Endothelial cell of umbilical vein (primary cell): ENCODE results near the gene MYO1G. TPM values are rescaled to one million over a fixed set of nuclear protein-coding genes. Genes with fewer than 3 reads are reported as not detected.
A peak's percentile ranks its signal among the peaks of the same experiment; 100 is the strongest.

ENCODE experiments used
- Bru-seq: library from RNA; stranded (reverse); fragments of 400-500 nt; gene quantifications from one replicate; lab custom pipeline; 2021; lab: Mats Ljungman, UMichigan
- BruChase-seq, 2 experiments: library from RNA; stranded (reverse); fragments of 400-500 nt; gene quantifications; one replicate each; lab custom pipeline; 2021; lab: Mats Ljungman, UMichigan
- BruUV-seq: library from RNA; stranded (reverse); fragments of 400-500 nt; replicated peaks from 2 replicates; lab custom pipeline; 2021; lab: Mats Ljungman, UMichigan
- CTCF ChIA-PET: fragments of 300-600, 350-600 bp; sonication (Branson Sonifier 250); formaldehyde crosslinking; loops from one replicate; lab custom pipeline; 2021; ENCODE audit warnings: antibody characterized with exemption, inconsistent platforms; lab: Charles Lee
- POLR2A ChIA-PET: fragments of 300-600, 350-600 bp; sonication (Branson Sonifier 250); formaldehyde crosslinking; loops from one replicate; lab custom pipeline; 2021; ENCODE audit warnings: antibody characterized with exemption, inconsistent platforms; lab: Charles Lee
- DNase-seq: peaks from one replicate; pipeline ENCODE4 v3.0.0-alpha.2; 2011; ENCODE audit warnings: low read depth, low spot score
- FAIRE-seq: peaks from 2 replicates; lab custom pipeline; 2011; peaks lifted over from hg19 to GRCh38; lab: Jason Lieb, UNC
- H2AFZ ChIP-seq: 2 replicates; pipeline ENCODE4 v1.6.0; 2012; ENCODE audit warnings: low read depth, low read length, control low read depth, inconsistent platforms
- H3K27ac ChIP-seq: 2 replicates; pipeline ENCODE4 v1.5.1; 2011; ENCODE audit warnings: low read depth, mild to moderate bottlenecking, control low read depth, low read length, moderate library complexity; ENCODE audit not compliant: insufficient read depth
- H3K27me3 ChIP-seq, 2 experiments: 2 replicates each; pipeline versions ENCODE4 v1.6.0 to v1.6.1; 2011; ENCODE audit warnings: low read length in 2 of 2, mixed read lengths in 1 of 2; ENCODE audit not compliant: control insufficient read depth in 2 of 2, insufficient read depth in 2 of 2
- H3K36me3 ChIP-seq, 2 experiments: 2 replicates in 1 of 2; 3 replicates in 1 of 2; pipeline ENCODE4 v1.5.1; 2011; ENCODE audit warnings: low read length in 2 of 2, mild to moderate bottlenecking in 1 of 2, moderate library complexity in 1 of 2; ENCODE audit not compliant: control insufficient read depth in 2 of 2, insufficient read depth in 2 of 2; ENCODE audit errors: extremely low read depth in 1 of 2
- H3K4me1 ChIP-seq: 3 replicates; pipeline ENCODE4 v1.5.1; 2011; ENCODE audit warnings: mild to moderate bottlenecking, low read length; ENCODE audit not compliant: control insufficient read depth, insufficient read depth; ENCODE audit errors: extremely low read depth
- H3K4me2 ChIP-seq: 2 replicates; pipeline ENCODE4 v1.6.1; 2011; ENCODE audit warnings: low read length, control low read depth, mixed read lengths; ENCODE audit not compliant: insufficient read depth
- H3K4me3 ChIP-seq, 3 experiments: fragments of 200-600 bp in 1 of 3; sonication (generic), shearing (Covaris generic) in 1 of 3; replicated peaks in 1 of 3; 2 replicates each; pipeline ENCODE4 v1.5.1; 2011 to 2016; ENCODE audit warnings: control low read depth in 3 of 3, low read length in 3 of 3, mild to moderate bottlenecking in 2 of 3, inconsistent platforms in 1 of 3, low read depth in 1 of 3, moderate library complexity in 1 of 3; ENCODE audit not compliant: insufficient read depth in 1 of 3
- H3K79me2 ChIP-seq: 2 replicates; pipeline ENCODE4 v1.6.0; 2012; ENCODE audit warnings: low read length, inconsistent platforms; ENCODE audit not compliant: control insufficient read depth, insufficient read depth
- H3K9ac ChIP-seq: replicated peaks from 2 replicates; pipeline ENCODE3; 2011; ENCODE audit warnings: low read length, control low read depth; ENCODE audit not compliant: insufficient read depth; ENCODE audit errors: extremely low read depth
- H3K9me1 ChIP-seq: replicated peaks from 3 replicates; pipeline ENCODE4 v1.6.0; 2011; ENCODE audit warnings: mild to moderate bottlenecking, low read length; ENCODE audit not compliant: control insufficient read depth, insufficient read depth; ENCODE audit errors: extremely low read depth
- H3K9me3 ChIP-seq: replicated peaks from 2 replicates; pipeline ENCODE4 v1.5.1; 2012; ENCODE audit warnings: low read length, inconsistent platforms; ENCODE audit not compliant: control insufficient read depth, insufficient read depth
- H4K20me1 ChIP-seq: replicated peaks from 2 replicates; pipeline ENCODE3; 2011; ENCODE audit warnings: mild to moderate bottlenecking, low read length; ENCODE audit not compliant: control insufficient read depth, insufficient read depth; ENCODE audit errors: extremely low read depth
- EZH2 ChIP-seq: IDR thresholded peaks from 2 replicates; pipeline ENCODE4 v1.6.1; 2012; ENCODE audit warnings: borderline replicate concordance, low read depth, mild to moderate bottlenecking, moderate library complexity, low read length, inconsistent platforms; ENCODE audit not compliant: severe bottlenecking
- FOS ChIP-seq: IDR thresholded peaks from 2 replicates; pipeline ENCODE4 v1.6.1; 2011; ENCODE audit warnings: mild to moderate bottlenecking, low read length, moderate library complexity, borderline replicate concordance; ENCODE audit not compliant: insufficient read depth
- GATA2 ChIP-seq: IDR thresholded peaks from 2 replicates; pipeline ENCODE4 v1.7.0; 2011; ENCODE audit warnings: low read depth, mild to moderate bottlenecking, moderate library complexity, mixed read lengths, low read length; ENCODE audit not compliant: insufficient read length, insufficient read depth
- JUN ChIP-seq: IDR thresholded peaks from 2 replicates; pipeline ENCODE4 v1.6.1; 2011; ENCODE audit warnings: borderline replicate concordance, low read depth; ENCODE audit not compliant: insufficient read length, insufficient read depth
- MAX ChIP-seq: IDR thresholded peaks from 2 replicates; pipeline ENCODE4 v1.6.1; 2011; ENCODE audit not compliant: insufficient read depth, insufficient read length
- MYC ChIP-seq: IDR thresholded peaks from one replicate; pipeline ENCODE4 v1.6.1; 2011; ENCODE audit warnings: mild to moderate bottlenecking, low read depth, low read length
- POLR2A ChIP-seq: IDR thresholded peaks from 2 replicates; pipeline ENCODE4 v1.6.1; 2012; ENCODE audit warnings: low read depth, mild to moderate bottlenecking, control low read depth, low read length
- POLR2AphosphoS5 ChIP-seq: IDR thresholded peaks from 2 replicates; pipeline ENCODE4 v1.6.1; 2012; ENCODE audit warnings: low read depth, mild to moderate bottlenecking, control low read depth, low read length, moderate library complexity; ENCODE audit not compliant: insufficient read depth
- dilution Hi-C: fragments of 300-500 bp; cut with MboI; formaldehyde crosslinking; loops from one replicate; pipeline ENCODE4 v1.15.0; 2019; ENCODE audit warnings: low sequenced_read_pairs; ENCODE audit not compliant: extremely low pct_ligation_motif_present
- intact Hi-C: fragments of 100-400 bp; cut with micrococcal nuclease; formaldehyde crosslinking; loops from one replicate; pipeline ENCODE4 v1.10.0; 2022
- long read RNA-seq: library from polyadenylated mRNA; stranded (forward); transcript quantifications from one replicate; pipeline ENCODE4 v2.0.0, GENCODE V29; 2021
- polyA minus RNA-seq, 3 experiments: library from RNA; depleted of rRNA, polyadenylated mRNA; stranded (reverse); fragments of >200 nt; gene quantifications; 1 replicate in 1 of 3; 2 replicates in 2 of 3; pipeline ENCODE4 v1.2.3, GENCODE V29; 2011
- polyA plus RNA-seq, 4 experiments: library from polyadenylated mRNA; depleted of rRNA in 3 of 4; stranded (reverse) in 3 of 4; unstranded in 1 of 4; fragments of >200 nt; gene quantifications; 2 replicates each; pipeline versions ENCODE4 v1.2.1 to v1.2.3, GENCODE V29; 2011 to 2012; ENCODE audit warnings: missing spikeins in 1 of 4
- total RNA-seq: library from RNA; stranded (reverse); gene quantifications from 2 replicates; pipeline ENCODE4 v1.2.3, GENCODE V29; 2021
- TF ChIP-seq, protein P1 (sequence below), 2 donors: IDR thresholded peaks; 1 replicate in 1 of 2; 2 replicates in 1 of 2; pipeline ENCODE4 v1.5.1; 2011; ENCODE audit warnings: low read length in 2 of 2, mild to moderate bottlenecking in 2 of 2, moderate library complexity in 2 of 2, control low read depth in 1 of 2, inconsistent platforms in 1 of 2, low read depth in 1 of 2; ENCODE audit not compliant: insufficient read depth in 1 of 2; ENCODE audit errors: extremely low read depth in 1 of 2

Gene MYO1G
- 0.11 and 0.12 TPM in 2 replicates for total RNA-seq
- 0.06 TPM in 1 of 2 replicates, not detected in the other for polyA plus RNA-seq
- 0.03 TPM in 1 of 2 replicates, not detected in the other for polyA plus RNA-seq (2011; cell fraction: cytosol; rRNA removed)
- polyA plus RNA-seq (2011; cell fraction: nucleus; rRNA removed), result 0.11 and 0.15 TPM in 2 replicates
- 0.07 TPM in 1 of 2 replicates, not detected in the other for polyA plus RNA-seq (2012)
- polyA minus RNA-seq, result 0.05 and 0.15 TPM in 2 replicates
- polyA minus RNA-seq (2011; cell fraction: cytosol; rRNA and poly(A)+ RNA removed), result 47.1 TPM
- 0.38 and 0.48 TPM in 2 replicates for polyA minus RNA-seq (2011; cell fraction: nucleus; rRNA and poly(A)+ RNA removed)
- Bru-seq, nascent RNA, result percentile 16 among the genes with signal in this experiment
- percentile 13 among the genes with signal in this experiment for BruChase-seq, experiment 1, labeled RNA remaining after a 6-hour chase
- percentile 16 among the genes with signal in this experiment for BruChase-seq, experiment 2, labeled RNA remaining after a 2-hour chase
- long read RNA-seq, result 0 reads

GRCh38 chr7:44978511-44979366 is at the start of gene MYO1G:
Gene MYO1G (minus strand): TSS chr7:44979015. CDS start chr7:44978961, 54 bp downstream.
- no TSS peak for BruUV-seq
- intact Hi-C loops (no loop called here), dilution Hi-C loops (no loop called here)
- Histone ChIP-seq H3K4me2 (no peak within 1 kb of the TSS), H3K9me3 (no peaks in the 10 kb centered on the region), H3K27ac (no peak within 1 kb of the TSS), H2AFZ (no peak within 1 kb of the TSS), H3K4me1 (peaks cover 1% of the 10 kb centered on the region), H3K4me3 (no peak within 1 kb of the TSS), H4K20me1 (no peaks in the 10 kb centered on the region), H3K9me1 (no peaks in the 10 kb centered on the region), H3K79me2 (peaks cover 3% of the 10 kb centered on the region), H3K36me3 (peaks cover 8 to 13% of the 10 kb centered on the region in 2 experiments), H3K27me3 (no peaks in the 10 kb centered on the region), H3K9ac (no peak within 1 kb of the TSS)
- POLR2A ChIA-PET, result no interaction called here
- TF ChIP-seq GATA2, result no peak
- TF ChIP-seq, protein P1, sequence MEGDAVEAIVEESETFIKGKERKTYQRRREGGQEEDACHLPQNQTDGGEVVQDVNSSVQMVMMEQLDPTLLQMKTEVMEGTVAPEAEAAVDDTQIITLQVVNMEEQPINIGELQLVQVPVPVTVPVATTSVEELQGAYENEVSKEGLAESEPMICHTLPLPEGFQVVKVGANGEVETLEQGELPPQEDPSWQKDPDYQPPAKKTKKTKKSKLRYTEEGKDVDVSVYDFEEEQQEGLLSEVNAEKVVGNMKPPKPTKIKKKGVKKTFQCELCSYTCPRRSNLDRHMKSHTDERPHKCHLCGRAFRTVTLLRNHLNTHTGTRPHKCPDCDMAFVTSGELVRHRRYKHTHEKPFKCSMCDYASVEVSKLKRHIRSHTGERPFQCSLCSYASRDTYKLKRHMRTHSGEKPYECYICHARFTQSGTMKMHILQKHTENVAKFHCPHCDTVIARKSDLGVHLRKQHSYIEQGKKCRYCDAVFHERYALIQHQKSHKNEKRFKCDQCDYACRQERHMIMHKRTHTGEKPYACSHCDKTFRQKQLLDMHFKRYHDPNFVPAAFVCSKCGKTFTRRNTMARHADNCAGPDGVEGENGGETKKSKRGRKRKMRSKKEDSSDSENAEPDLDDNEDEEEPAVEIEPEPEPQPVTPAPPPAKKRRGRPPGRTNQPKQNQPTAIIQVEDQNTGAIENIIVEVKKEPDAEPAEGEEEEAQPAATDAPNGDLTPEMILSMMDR (IDR thresholded peaks at IDR 0.05; ENCODE audit: extremely low read depth in 1 of 2, insufficient read depth in 1 of 2, low read depth in 1 of 2, low read length in 2 of 2), result no peak
- no peak for TF ChIP-seq FOS
- TF ChIP-seq POLR2AphosphoS5, result no peak
- TF ChIP-seq MAX, result no peak
- TF ChIP-seq POLR2A, result no peak
- TF ChIP-seq EZH2, result no peak
- no peak for TF ChIP-seq MYC
- no peak for TF ChIP-seq JUN
- DNase-seq (no peak), FAIRE-seq (no peak)
- CTCF ChIA-PET, result interaction anchor here (0.7 to 10.0 kb wide), 2 partner anchors 21 to 155 kb away, joined by 3 to 585 read pairs; no protein-coding TSS in a partner anchor
